HepG2 (cell line): ENCODE data around the gene CCSER1. TPM values are rescaled to one million over a fixed set of nuclear protein-coding genes. Genes with fewer than 3 reads are reported as not detected.

ENCODE experiments used
- ATAC-seq: fragments of 200-7000 bp; cut with Tn5 transposase; 3 replicates; pipeline ENCODE4 v1.9.1; 2020; ENCODE audit warnings: mild to moderate bottlenecking, moderate library complexity
- BruUV-seq: library from RNA; stranded (reverse); fragments of 400-500 nt; replicated peaks from 2 replicates; lab custom pipeline; 2021; lab: Mats Ljungman, UMichigan
- CTCF ChIA-PET: fragments of 300-600 bp; formaldehyde crosslinking; extraction: SDS; loops from one replicate; lab custom pipeline; 2021; ENCODE audit warnings: low total read pairs, inconsistent platforms, low intra/inter-chr PET ratio; lab: Yijun Ruan, JAX
- POLR2A ChIA-PET: fragments of 350-600 bp; sonication (Branson Sonifier 250); formaldehyde crosslinking; loops from one replicate; lab custom pipeline; 2020; ENCODE audit warnings: antibody characterized with exemption, inconsistent platforms; lab: Yijun Ruan, JAX
- DNase-seq: peaks from one replicate; pipeline ENCODE4 v3.0.0-alpha.2; 2015; ENCODE audit warnings: low spot score
- FAIRE-seq: peaks from 3 replicates; lab custom pipeline; 2011; peaks lifted over from hg19 to GRCh38; lab: Jason Lieb, UNC
- H2AFZ ChIP-seq: one replicate; pipeline ENCODE4 v1.6.1; 2011; ENCODE audit warnings: low read length, inconsistent platforms
- H3K27ac ChIP-seq: fragments of 300-600 bp; 3 replicates; pipeline ENCODE4 v1.8.0; 2011; ENCODE audit warnings: mixed run types, mild to moderate bottlenecking, mixed read lengths, low read length, inconsistent platforms; ENCODE audit not compliant: insufficient read depth; ENCODE audit errors: extremely low read length
- H3K27me3 ChIP-seq, 2 experiments: fragments of 200-600 bp in 1 of 2; 2 replicates in 1 of 2; 3 replicates in 1 of 2; pipeline versions ENCODE4 v1.6.0 to v1.8.0; 2011; ENCODE audit warnings: low read length in 2 of 2, mild to moderate bottlenecking in 2 of 2, moderate library complexity in 2 of 2, inconsistent platforms in 1 of 2; ENCODE audit not compliant: insufficient read depth in 2 of 2, control insufficient read depth in 1 of 2
- H3K36me3 ChIP-seq, 2 experiments: fragments of 200-600 bp in 1 of 2; replicated peaks in 1 of 2; 2 replicates in 1 of 2; 3 replicates in 1 of 2; pipeline versions ENCODE4 v1.5.1 to v1.8.0; 2011; ENCODE audit warnings: low read length in 2 of 2, inconsistent platforms in 1 of 2; ENCODE audit not compliant: insufficient read depth in 2 of 2, control insufficient read depth in 1 of 2
- H3K4me1 ChIP-seq: 2 replicates; pipeline ENCODE4 v1.5.1; 2012; ENCODE audit warnings: low read length, inconsistent platforms; ENCODE audit not compliant: insufficient read depth
- H3K4me2 ChIP-seq: 2 replicates; pipeline ENCODE4 v1.6.0; 2011; ENCODE audit warnings: low read depth, low read length, inconsistent platforms
- H3K4me3 ChIP-seq, 3 experiments: fragments of 200-600 bp in 1 of 3; sonication (generic), shearing (Covaris generic) in 1 of 3; replicated peaks in 1 of 3; 2 replicates each; pipeline ENCODE4 v1.5.1; 2011 to 2016; ENCODE audit warnings: low read length in 3 of 3, inconsistent platforms in 2 of 3, low read depth in 2 of 3, mild to moderate bottlenecking in 2 of 3, control low read depth in 1 of 3, mixed read lengths in 1 of 3; ENCODE audit not compliant: insufficient read depth in 1 of 3
- H3K79me2 ChIP-seq: one replicate; pipeline ENCODE4 v1.6.1; 2011; ENCODE audit warnings: low read length, inconsistent platforms; ENCODE audit not compliant: insufficient read depth
- H3K9ac ChIP-seq: 2 replicates; pipeline ENCODE4 v1.6.0; 2011; ENCODE audit warnings: mild to moderate bottlenecking, low read depth, low read length, inconsistent platforms; ENCODE audit not compliant: insufficient read depth
- H3K9me3 ChIP-seq: 2 replicates; pipeline ENCODE4 v1.5.1; 2012; ENCODE audit warnings: mild to moderate bottlenecking, low read length
- H4K20me1 ChIP-seq: 2 replicates; pipeline ENCODE4 v1.6.0; 2011; ENCODE audit warnings: inconsistent platforms, mild to moderate bottlenecking, low read length, moderate library complexity; ENCODE audit not compliant: insufficient read depth
- ARID2 ChIP-seq: sonication (generic); formaldehyde crosslinking; IDR thresholded peaks from 2 replicates; pipeline ENCODE4 v1.8.1; 2022; ENCODE audit warnings: mild to moderate bottlenecking, missing genetic modification reagents, borderline replicate concordance
- E2F5 ChIP-seq: sonication (generic); formaldehyde crosslinking; conservative IDR thresholded peaks from 2 replicates; pipeline ENCODE4 v1.4.0; 2020; ENCODE audit warnings: missing genetic modification reagents
- KLF15 ChIP-seq: sonication (generic); formaldehyde crosslinking; IDR thresholded peaks from 2 replicates; pipeline ENCODE4 v1.8.1; 2023; ENCODE audit warnings: borderline replicate concordance, mild to moderate bottlenecking, inconsistent platforms, missing genetic modification reagents, mixed read lengths
- MLX ChIP-seq: IDR thresholded peaks from 2 replicates; pipeline ENCODE4 v1.6.1; 2016
- PAX8 ChIP-seq: sonication (generic); formaldehyde crosslinking; IDR thresholded peaks from 2 replicates; pipeline ENCODE4 v1.8.0; 2022; ENCODE audit warnings: mild to moderate bottlenecking, missing genetic modification reagents, borderline replicate concordance
- POLR2G ChIP-seq: fragments of 200-400 bp; formaldehyde crosslinking; IDR thresholded peaks from 2 replicates; pipeline ENCODE4 v1.6.1; 2018; ENCODE audit warnings: mild to moderate bottlenecking, low read depth, low read length, moderate library complexity
- PREB ChIP-seq: sonication (generic); formaldehyde crosslinking; IDR thresholded peaks from 2 replicates; pipeline ENCODE4 v1.4.0; 2020; ENCODE audit warnings: missing genetic modification reagents
- TEF ChIP-seq: sonication (generic); formaldehyde crosslinking; IDR thresholded peaks from 2 replicates; pipeline ENCODE4 v1.5.0; 2020; ENCODE audit warnings: missing genetic modification reagents
- TERF1 ChIP-seq: sonication (generic); formaldehyde crosslinking; IDR thresholded peaks from 2 replicates; pipeline ENCODE4 v1.8.0; 2022; ENCODE audit warnings: mild to moderate bottlenecking, missing genetic modification reagents, moderate library complexity
- U2AF1 ChIP-seq: fragments of 200-400 bp; formaldehyde crosslinking; optimal IDR thresholded peaks from 2 replicates; pipeline ENCODE3; 2017; ENCODE audit warnings: mild to moderate bottlenecking, low read depth, low read length
- ZNF496 ChIP-seq: sonication (generic); formaldehyde crosslinking; IDR thresholded peaks from 2 replicates; pipeline ENCODE4 v1.8.1; 2023; ENCODE audit warnings: mild to moderate bottlenecking, moderate library complexity, missing genetic modification reagents; ENCODE audit not compliant: insufficient replicate concordance
- ZNF691 ChIP-seq: sonication (generic); formaldehyde crosslinking; IDR thresholded peaks from 2 replicates; pipeline ENCODE4 v1.4.0; 2020; ENCODE audit warnings: missing genetic modification reagents, low read depth, mild to moderate bottlenecking, borderline replicate concordance
- ZNF761 ChIP-seq: sonication (generic); formaldehyde crosslinking; conservative IDR thresholded peaks from 2 replicates; pipeline ENCODE4 v1.4.0; 2020; ENCODE audit warnings: mild to moderate bottlenecking, missing genetic modification reagents
- WGBS: methylation state at CpG from one replicate; pipeline ENCODE4 v1.1.6; 2017; ENCODE audit warnings: low lambda C conversion rate; 5-methylcytosine and 5-hydroxymethylcytosine counted together
- in situ Hi-C: cut with HindIII; loops from 2 replicates; pipeline ENCODE4 v1.10.0; 2017; ENCODE audit warnings: low pct_unique_long_range_greater_than_20kb; ENCODE audit not compliant: extremely low pct_ligation_motif_present
- intact Hi-C: fragments of 100-400 bp; cut with micrococcal nuclease; formaldehyde crosslinking; loops from one replicate; pipeline ENCODE4 v1.10.0; 2022; ENCODE audit not compliant: unreplicated experiment
- polyA plus RNA-seq, 8 experiments: library from polyadenylated mRNA; depleted of rRNA in 3 of 8; stranded (reverse) in 7 of 8; unstranded in 1 of 8; fragments of >200 nt; fragmentation: Illumina TruSeq in 4 of 8; extraction: Trizol in 4 of 8; gene quantifications; 2 replicates each; pipeline versions ENCODE4 v1.2.1 to v1.2.3, GENCODE V29; 2011 to 2016; ENCODE audit warnings: low read depth in 4 of 8, missing spikeins in 1 of 8, mixed read lengths in 1 of 8; ENCODE audit not compliant: insufficient read depth in 1 of 8
- total RNA-seq, 5 experiments: library from RNA; depleted of rRNA; stranded (reverse); fragments of >200 nt; fragmentation: Illumina TruSeq; extraction: Trizol; gene quantifications; 2 replicates each; pipeline ENCODE4 v1.2.3, GENCODE V29; 2016; ENCODE audit warnings: low read depth in 1 of 5

CCSER1 gene
- total and polyA plus RNA-seq, 2 of the 13 experiments (the other 11 are each of a cell fraction or from before 2014, with no cell fraction given) = not detected

- Histone ChIP-seq H2AFZ (no peak overlapping the region), H4K20me1 (no peaks in the 10 kb centered on the region), H3K36me3 (no peaks in the 10 kb centered on the region), H3K4me3 (no peak overlapping the region), H3K9ac (no peak overlapping the region), H3K4me1 (no peaks in the 10 kb centered on the region), H3K4me2 (no peak overlapping the region), H3K27me3 (no peaks in the 10 kb centered on the region), H3K79me2 (no peaks in the 10 kb centered on the region), H3K27ac (no peak overlapping the region), H3K9me3 (no peaks in the 10 kb centered on the region)
- intact Hi-C loops = no loop called here
- no TSS peak for BruUV-seq
- CTCF ChIA-PET = no interaction called here
- TF ChIP-seq E2F5 (CRISPR knock-in tag) (no peak), PAX8 (CRISPR knock-in tag) (no peak), ARID2 (CRISPR knock-in tag) (no peak)
- DNase-seq (no peak), ATAC-seq (no peak), FAIRE-seq (no peak)
- in situ Hi-C loops = no loop called here
- under 1% methylated on average over 4 of the region's 4 CpGs for WGBS
- POLR2A ChIA-PET = no interaction called here
Observed at GRCh38 chr4:91497892-91498291, 1370.7 kb downstream of the CCSER1 start.

GRCh38 chr4:91502365-91502764 is 1375.2 kb downstream of the CCSER1 start:
- no peaks in the 10 kb centered on the region for H3K9me3 ChIP-seq
- DNase-seq (peak; percentile 1), ATAC-seq (no peak)
- TF ChIP-seq POLR2G = no peak
- TF ChIP-seq MLX (CRISPR knock-in tag) = no peak
- TF ChIP-seq KLF15 = no peak
- TF ChIP-seq ZNF496 (CRISPR knock-in tag) = no peak
- no peak for TF ChIP-seq PREB (CRISPR knock-in tag)
- TF ChIP-seq ZNF691 (CRISPR knock-in tag) = no peak
- no peak for TF ChIP-seq TERF1 (CRISPR knock-in tag)
- no peak for TF ChIP-seq U2AF1
- TF ChIP-seq ZNF761 (CRISPR knock-in tag) = no peak
- TF ChIP-seq TEF (CRISPR knock-in tag) = no peak

More at GRCh38 chr4:91502365-91502764, 1375.2 kb downstream of the CCSER1 start:
- Histone ChIP-seq H3K27me3 (no peaks in the 10 kb centered on the region), H4K20me1 (no peaks in the 10 kb centered on the region), H3K4me3 (no peak overlapping the region), H3K27ac (no peak overlapping the region), H2AFZ (no peak overlapping the region), H3K79me2 (no peaks in the 10 kb centered on the region), H3K36me3 (no peaks in the 10 kb centered on the region), H3K4me1 (no peaks in the 10 kb centered on the region), H3K9ac (no peak overlapping the region), H3K4me2 (no peak overlapping the region)
- no TSS peak for BruUV-seq
- in situ Hi-C loops = no loop called here
- ChIA-PET CTCF (no interaction called here), POLR2A (no interaction called here)
- intact Hi-C loops = no loop called here
- no peak for FAIRE-seq
